GM04503 (cell line): ENCODE measurements around the gene TNFAIP3.

ENCODE experiments used
- DNase-seq: peaks from one replicate; pipeline ENCODE4 v3.0.0-alpha.2; 2012; ENCODE audit warnings: low read depth

The TNFAIP3 gene

GRCh38 chr6:137845460-137845859 lies 21.6 kb upstream of the TNFAIP3 start:
- DNase-seq: no peak

GRCh38 chr6:137846274-137846673 lies 20.8 kb upstream of the TNFAIP3 start:
- no peak for DNase-seq

- no peak for DNase-seq
These were observed 20.2 kb upstream of the TNFAIP3 start for GRCh38 chr6:137846772-137847313.

GRCh38 chr6:137847748-137848147 lies 19.3 kb upstream of the TNFAIP3 start:
- no peak for DNase-seq

GRCh38 chr6:137848672-137849071 lies 18.4 kb upstream of the TNFAIP3 start:
- DNase-seq: no peak

- DNase-seq: no peak
These were observed 17.7 kb upstream of the TNFAIP3 start for GRCh38 chr6:137849181-137849980.

- DNase-seq: no peak
These were observed 16.9 kb upstream of the TNFAIP3 start for GRCh38 chr6:137849981-137850714.

GRCh38 chr6:137850816-137851602 lies 16.1 kb upstream of the TNFAIP3 start:
- no peak for DNase-seq

GRCh38 chr6:137851669-137852068 lies 15.4 kb upstream of the TNFAIP3 start:
- DNase-seq: no peak

GRCh38 chr6:137852346-137852745 lies 14.7 kb upstream of the TNFAIP3 start:
- DNase-seq: no peak

GRCh38 chr6:137852811-137853210 lies 14.2 kb upstream of the TNFAIP3 start:
- no peak for DNase-seq

GRCh38 chr6:137853569-137854213 lies 13.4 kb upstream of the TNFAIP3 start:
- DNase-seq: no peak

GRCh38 chr6:137856138-137856898 lies 10.7 kb upstream of the TNFAIP3 start:
- DNase-seq: no peak

- no peak for DNase-seq
These were observed 8.0 kb upstream of the TNFAIP3 start for GRCh38 chr6:137859025-137859424.

- DNase-seq: no peak
These were observed 6.6 kb upstream of the TNFAIP3 start for GRCh38 chr6:137860394-137861005.

- DNase-seq: no peak
These were observed 5.3 kb upstream of the TNFAIP3 start for GRCh38 chr6:137861550-137862337.

- DNase-seq: no peak
These were observed 4.5 kb upstream of the TNFAIP3 start for GRCh38 chr6:137862419-137863090.

- DNase-seq: no peak
These were observed 3.8 kb upstream of the TNFAIP3 start for GRCh38 chr6:137863091-137863797.
